ENCODE data around the gene EHD4.

EHD4 gene

DNA sequence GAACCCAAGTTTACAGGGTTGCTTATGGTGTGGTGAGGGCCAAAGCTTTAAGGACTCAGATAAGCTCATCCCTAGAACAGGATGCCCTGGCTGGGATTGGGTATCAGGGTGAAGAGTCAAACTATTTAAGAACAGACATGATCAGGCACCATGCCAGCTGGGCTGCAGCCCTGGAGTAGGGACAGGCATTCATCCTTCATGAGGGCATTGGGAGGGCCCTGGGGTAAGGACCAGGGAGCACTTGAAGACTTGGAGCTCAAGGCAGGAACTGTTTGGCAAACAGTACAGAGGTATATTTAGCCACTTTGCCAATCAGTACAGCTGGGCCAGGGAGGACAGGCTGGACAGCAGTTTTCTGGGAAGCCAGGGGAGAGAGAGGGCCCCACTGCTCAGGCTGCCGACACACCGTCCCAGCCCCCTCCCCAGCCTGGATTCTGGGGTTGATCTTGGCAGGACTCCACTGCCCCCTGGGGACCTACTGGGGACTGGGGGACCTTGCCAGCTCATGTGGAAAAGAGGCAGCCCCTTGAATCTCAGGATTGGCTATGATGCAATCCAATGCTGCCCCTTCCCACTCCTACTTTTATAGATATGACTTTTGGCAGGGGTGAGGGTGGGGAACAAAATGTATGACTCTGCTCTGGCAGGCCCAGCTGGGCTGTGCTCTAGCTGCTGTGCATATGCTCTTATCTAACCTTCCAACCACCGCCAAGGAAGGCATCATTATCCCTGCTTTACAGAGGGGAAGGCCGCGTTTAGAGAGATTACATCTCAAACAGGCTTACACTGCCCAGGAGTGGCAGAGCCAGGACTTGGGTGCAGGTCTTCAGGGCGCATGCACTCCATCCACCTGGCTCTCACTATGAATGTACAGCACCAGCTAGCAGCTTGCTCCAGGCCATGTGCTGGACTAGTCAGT, 46.2 kb upstream of the EHD4 start:
- H4K20me1 ChIP-seq (ENCODE audit: insufficient read depth, low read length), result no peaks in the 10 kb centered on the region
- DNase-seq, result no peak
- H3K79me2 ChIP-seq (ENCODE audit: low read length), result no peaks in the 10 kb centered on the region
- no peak overlapping the region for H2AFZ ChIP-seq (ENCODE audit: low read length)
- H3K9ac ChIP-seq (ENCODE audit: low read length), result no peak overlapping the region
- no peaks in the 10 kb centered on the region for H3K27me3 ChIP-seq (replicated peaks; ENCODE audit: insufficient read depth, low read length)
- no peaks in the 10 kb centered on the region for H3K36me3 ChIP-seq (replicated peaks; ENCODE audit: insufficient read depth, low read length)
- no peaks in the 10 kb centered on the region for H3F3A ChIP-seq (ENCODE audit: insufficient read depth, low read length)
- H3K27ac ChIP-seq (ENCODE audit: low read length), result no peak overlapping the region
- no peak overlapping the region for H3K4me3 ChIP-seq (ENCODE audit: low read length)
- H3K4me2 ChIP-seq (ENCODE audit: low read depth, low read length), result no peak overlapping the region
- TF ChIP-seq EZH2phosphoT487 (IDR thresholded peaks at IDR 0.05; ENCODE audit: low read length) (no peak), EZH2 (optimal IDR thresholded peaks at IDR 0.05; ENCODE audit: low read depth, low read length) (no peak)
- TF ChIP-seq, protein P1, sequence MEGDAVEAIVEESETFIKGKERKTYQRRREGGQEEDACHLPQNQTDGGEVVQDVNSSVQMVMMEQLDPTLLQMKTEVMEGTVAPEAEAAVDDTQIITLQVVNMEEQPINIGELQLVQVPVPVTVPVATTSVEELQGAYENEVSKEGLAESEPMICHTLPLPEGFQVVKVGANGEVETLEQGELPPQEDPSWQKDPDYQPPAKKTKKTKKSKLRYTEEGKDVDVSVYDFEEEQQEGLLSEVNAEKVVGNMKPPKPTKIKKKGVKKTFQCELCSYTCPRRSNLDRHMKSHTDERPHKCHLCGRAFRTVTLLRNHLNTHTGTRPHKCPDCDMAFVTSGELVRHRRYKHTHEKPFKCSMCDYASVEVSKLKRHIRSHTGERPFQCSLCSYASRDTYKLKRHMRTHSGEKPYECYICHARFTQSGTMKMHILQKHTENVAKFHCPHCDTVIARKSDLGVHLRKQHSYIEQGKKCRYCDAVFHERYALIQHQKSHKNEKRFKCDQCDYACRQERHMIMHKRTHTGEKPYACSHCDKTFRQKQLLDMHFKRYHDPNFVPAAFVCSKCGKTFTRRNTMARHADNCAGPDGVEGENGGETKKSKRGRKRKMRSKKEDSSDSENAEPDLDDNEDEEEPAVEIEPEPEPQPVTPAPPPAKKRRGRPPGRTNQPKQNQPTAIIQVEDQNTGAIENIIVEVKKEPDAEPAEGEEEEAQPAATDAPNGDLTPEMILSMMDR (IDR thresholded peaks at IDR 0.05; ENCODE audit: low read length), result no peak
- H3K9me2 ChIP-seq (replicated peaks; ENCODE audit: insufficient read depth, low read length), result no peaks in the 10 kb centered on the region
- no peaks in the 10 kb centered on the region for H3K4me1 ChIP-seq (ENCODE audit: low read length)
- H3K9me3 ChIP-seq (replicated peaks; ENCODE audit: insufficient read depth, low read length), result no peaks in the 10 kb centered on the region

DNA sequence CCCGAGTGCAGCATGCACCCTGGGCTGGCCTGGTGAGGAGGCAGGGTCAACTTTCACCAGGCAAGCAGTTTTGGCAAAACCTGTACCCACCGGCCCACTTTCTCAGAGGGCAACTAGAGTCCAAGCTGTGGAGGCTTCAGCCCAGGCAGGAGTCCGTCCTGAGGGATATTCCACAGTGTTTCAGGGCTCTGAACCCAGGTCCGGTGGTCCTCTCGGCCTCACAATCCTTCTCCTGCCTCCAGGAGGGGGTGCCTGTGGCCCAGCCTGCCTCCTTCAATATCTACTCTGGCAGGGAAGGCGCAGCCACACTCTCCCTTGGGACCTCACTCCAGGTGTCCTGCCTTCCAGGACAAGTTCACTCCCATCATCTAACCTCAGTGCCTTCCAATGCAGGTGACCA, 44.6 kb upstream of the EHD4 start:
- Histone ChIP-seq H3K27me3 (replicated peaks; ENCODE audit: insufficient read depth, low read length) (no peaks in the 10 kb centered on the region), H3K9me2 (replicated peaks; ENCODE audit: insufficient read depth, low read length) (no peaks in the 10 kb centered on the region), H3F3A (ENCODE audit: insufficient read depth, low read length) (peaks cover 5% of the 10 kb centered on the region; the same call in 1 of the 2 replicates), H2AFZ (ENCODE audit: low read length) (no peak overlapping the region), H3K9ac (ENCODE audit: low read length) (no peak overlapping the region), H3K27ac (ENCODE audit: low read length) (no peak overlapping the region), H3K4me2 (ENCODE audit: low read depth, low read length) (no peak overlapping the region), H3K9me3 (replicated peaks; ENCODE audit: insufficient read depth, low read length) (no peaks in the 10 kb centered on the region), H3K4me3 (ENCODE audit: low read length) (no peak overlapping the region), H3K36me3 (replicated peaks; ENCODE audit: insufficient read depth, low read length) (no peaks in the 10 kb centered on the region), H4K20me1 (ENCODE audit: insufficient read depth, low read length) (no peaks in the 10 kb centered on the region), H3K4me1 (ENCODE audit: low read length) (peaks cover 6% of the 10 kb centered on the region), H3K79me2 (ENCODE audit: low read length) (no peaks in the 10 kb centered on the region)
- TF ChIP-seq EZH2phosphoT487 (IDR thresholded peaks at IDR 0.05; ENCODE audit: low read length) (no peak), EZH2 (optimal IDR thresholded peaks at IDR 0.05; ENCODE audit: low read depth, low read length) (no peak)
- TF ChIP-seq, protein P1 (IDR thresholded peaks at IDR 0.05; ENCODE audit: low read length), result no peak
- no peak for DNase-seq

DNA sequence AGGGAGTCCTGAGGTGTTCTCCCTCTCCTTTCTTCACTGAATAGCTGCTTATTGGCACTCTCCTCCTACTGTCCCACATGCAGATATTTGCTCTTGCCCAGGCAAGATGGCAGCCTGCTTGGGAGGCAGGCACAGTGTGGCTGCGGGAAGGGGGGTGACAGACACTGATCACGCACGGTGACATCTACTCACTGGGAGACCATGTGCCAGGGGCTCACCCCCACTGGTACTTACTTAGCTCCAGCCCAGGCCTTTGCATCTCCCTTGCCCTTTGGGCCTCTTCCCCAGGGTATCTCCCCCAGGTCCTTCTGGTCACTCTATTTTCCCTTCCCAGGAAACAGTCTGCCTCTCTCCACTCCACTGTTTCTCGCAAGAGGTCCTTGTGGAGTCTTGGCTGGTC, 42.0 kb upstream of the EHD4 start:
- no peak overlapping the region for H3K4me3 ChIP-seq (ENCODE audit: low read length)
- H3K36me3 ChIP-seq (replicated peaks; ENCODE audit: insufficient read depth, low read length), result no peaks in the 10 kb centered on the region

More for the DNA sequence above, 42.0 kb upstream of the EHD4 start:
- peaks cover 23% of the 10 kb centered on the region for H3F3A ChIP-seq (ENCODE audit: insufficient read depth, low read length)
- no peak overlapping the region for H2AFZ ChIP-seq (ENCODE audit: low read length)
- no peaks in the 10 kb centered on the region for H4K20me1 ChIP-seq (ENCODE audit: insufficient read depth, low read length)
- peaks cover 22% of the 10 kb centered on the region for H3K4me1 ChIP-seq (ENCODE audit: low read length)
- H3K9me3 ChIP-seq (replicated peaks; ENCODE audit: insufficient read depth, low read length), result no peaks in the 10 kb centered on the region
- no peaks in the 10 kb centered on the region for H3K27me3 ChIP-seq (replicated peaks; ENCODE audit: insufficient read depth, low read length)
- no peaks in the 10 kb centered on the region for H3K9me2 ChIP-seq (replicated peaks; ENCODE audit: insufficient read depth, low read length)
- H3K4me2 ChIP-seq (ENCODE audit: low read depth, low read length), result no peak overlapping the region
- H3K79me2 ChIP-seq (ENCODE audit: low read length), result no peaks in the 10 kb centered on the region
- TF ChIP-seq, protein P1 (IDR thresholded peaks at IDR 0.05; ENCODE audit: low read length), result no peak
- TF ChIP-seq EZH2 (optimal IDR thresholded peaks at IDR 0.05; ENCODE audit: low read depth, low read length) (no peak), EZH2phosphoT487 (IDR thresholded peaks at IDR 0.05; ENCODE audit: low read length) (no peak)
- no peak overlapping the region for H3K9ac ChIP-seq (ENCODE audit: low read length)
- no peak overlapping the region for H3K27ac ChIP-seq (ENCODE audit: low read length)
- DNase-seq, result no peak

All from MM.1S (cell line).